NCI-H2196 treated with DMSO at 0.1 percent for 48 hours (cell line): ENCODE results near the gene SLC34A3.
"Not testable (repeated sequence)": the region's sequence is repeated elsewhere in the genome, so short reads cannot be mapped to it uniquely, and the experiment has no call there.

Source experiments
- DNase-seq: peaks from one replicate; lab custom pipeline; 2025; ENCODE audit not compliant: unreplicated experiment; lab: John Stamatoyannopoulos, UW

Gene SLC34A3

GRCh38 chr9:137241490-137242268 is 11.0 kb downstream of the SLC34A3 start:
- no peak for DNase-seq

- DNase-seq: no peak
These were observed 11.8 kb downstream of the SLC34A3 start for GRCh38 chr9:137242269-137243203.

- DNase-seq: not testable (repeated sequence)
These were observed 12.5 kb downstream of the SLC34A3 start for GRCh38 chr9:137243266-137243625.

GRCh38 chr9:137243626-137244485 is 13.2 kb downstream of the SLC34A3 start:
- DNase-seq: no peak

GRCh38 chr9:137244486-137245449 is 14.1 kb downstream of the SLC34A3 start:
- DNase-seq: no peak

GRCh38 chr9:137245450-137246421 is 15.0 kb downstream of the SLC34A3 start:
- no peak for DNase-seq

GRCh38 chr9:137247135-137247915 is 16.6 kb downstream of the SLC34A3 start:
- peak; percentile 31 for DNase-seq

GRCh38 chr9:137247916-137248175 is 17.1 kb downstream of the SLC34A3 start:
- DNase-seq: no peak

- DNase-seq: no peak
These were observed 19.9 kb downstream of the SLC34A3 start for GRCh38 chr9:137250329-137251193.

GRCh38 chr9:137251194-137251461 is 20.4 kb downstream of the SLC34A3 start, which contains the start of gene STPG3:
STPG3 (plus strand) TSS chr9:137251286; CDS start chr9:137251287, 1 bp downstream.
- no peak for DNase-seq

- no peak for DNase-seq
These were observed 21.0 kb downstream of the SLC34A3 start for GRCh38 chr9:137251490-137252268.

GRCh38 chr9:137252555-137253506 is 22.1 kb downstream of the SLC34A3 start:
- no peak for DNase-seq

- no peak for DNase-seq
These were observed 23.3 kb downstream of the SLC34A3 start for GRCh38 chr9:137253717-137254623.

- DNase-seq: peak; percentile 80
These were observed 24.1 kb downstream of the SLC34A3 start, which contains the start of gene NELFB for GRCh38 chr9:137254624-137255447. NELFB (plus strand) TSS chr9:137255327.
